ENCODE data around the gene CFAP45. TPM values are rescaled to one million over a fixed set of nuclear protein-coding genes. Genes with fewer than 3 reads are reported as not detected.

The CFAP45 gene
- total RNA-seq, 1 experiment from 2014 or later: 0.48 TPM

DNA sequence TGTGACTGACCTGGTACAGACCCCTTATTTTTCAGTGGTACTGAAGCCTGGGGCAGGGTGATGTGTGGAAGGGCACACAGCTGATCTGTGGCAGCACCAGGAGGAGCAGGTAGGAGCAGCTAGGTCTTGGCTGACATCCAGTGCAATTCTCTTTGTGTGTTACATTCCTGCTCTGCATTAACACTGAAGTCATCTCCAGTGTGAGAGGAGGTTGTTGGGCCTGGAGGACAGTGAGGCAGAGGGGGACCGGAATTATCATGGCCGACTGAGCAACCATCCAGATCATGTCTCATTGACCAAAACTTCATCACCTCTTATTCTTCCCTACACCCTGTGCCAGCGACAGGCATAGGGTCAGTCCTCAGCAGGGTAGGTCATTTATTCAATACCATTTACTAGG, 71.8 kb downstream of the CFAP45 start:
- CTCF ChIA-PET: interaction anchor here (1.4 to 6.0 kb wide), 10 partner anchors 13 to 268 kb away, joined by 3 to 41 read pairs (median 10); partner anchors contain the start of gene DUSP23
- Mint-ChIP-seq H3K36me3 (no peaks in the 10 kb centered on the region), H3K9me3 (no peaks in the 10 kb centered on the region), H3K27me3 (ENCODE audit: low read depth) (peaks cover 16% of the 10 kb centered on the region), H3K27ac (no peak overlapping the region), H3K4me3 (no peak overlapping the region), H3K4me1 (peaks cover 10% of the 10 kb centered on the region)
- TF ChIP-seq, protein P1, sequence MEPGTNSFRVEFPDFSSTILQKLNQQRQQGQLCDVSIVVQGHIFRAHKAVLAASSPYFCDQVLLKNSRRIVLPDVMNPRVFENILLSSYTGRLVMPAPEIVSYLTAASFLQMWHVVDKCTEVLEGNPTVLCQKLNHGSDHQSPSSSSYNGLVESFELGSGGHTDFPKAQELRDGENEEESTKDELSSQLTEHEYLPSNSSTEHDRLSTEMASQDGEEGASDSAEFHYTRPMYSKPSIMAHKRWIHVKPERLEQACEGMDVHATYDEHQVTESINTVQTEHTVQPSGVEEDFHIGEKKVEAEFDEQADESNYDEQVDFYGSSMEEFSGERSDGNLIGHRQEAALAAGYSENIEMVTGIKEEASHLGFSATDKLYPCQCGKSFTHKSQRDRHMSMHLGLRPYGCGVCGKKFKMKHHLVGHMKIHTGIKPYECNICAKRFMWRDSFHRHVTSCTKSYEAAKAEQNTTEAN (CRISPR knock-in tag; IDR thresholded peaks at IDR 0.05): no peak
- TF ChIP-seq NR2C2 (CRISPR knock-in tag; IDR thresholded peaks at IDR 0.05): no peak
- TF ChIP-seq CBFB (CRISPR knock-in tag; IDR thresholded peaks at IDR 0.05; ENCODE audit: low read depth): no peak
- TF ChIP-seq ZNF671 (CRISPR knock-in tag; IDR thresholded peaks at IDR 0.05): no peak
- TF ChIP-seq, protein P2, sequence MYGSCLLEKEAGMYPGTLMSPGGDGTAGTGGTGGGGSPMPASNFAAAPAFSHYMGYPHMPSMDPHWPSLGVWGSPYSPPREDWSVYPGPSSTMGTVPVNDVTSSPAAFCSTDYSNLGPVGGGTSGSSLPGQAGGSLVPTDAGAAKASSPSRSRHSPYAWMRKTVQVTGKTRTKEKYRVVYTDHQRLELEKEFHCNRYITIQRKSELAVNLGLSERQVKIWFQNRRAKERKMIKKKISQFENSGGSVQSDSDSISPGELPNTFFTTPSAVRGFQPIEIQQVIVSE (CRISPR knock-in tag; IDR thresholded peaks at IDR 0.05; ENCODE audit: borderline replicate concordance): no peak
- TF ChIP-seq, protein P3, sequence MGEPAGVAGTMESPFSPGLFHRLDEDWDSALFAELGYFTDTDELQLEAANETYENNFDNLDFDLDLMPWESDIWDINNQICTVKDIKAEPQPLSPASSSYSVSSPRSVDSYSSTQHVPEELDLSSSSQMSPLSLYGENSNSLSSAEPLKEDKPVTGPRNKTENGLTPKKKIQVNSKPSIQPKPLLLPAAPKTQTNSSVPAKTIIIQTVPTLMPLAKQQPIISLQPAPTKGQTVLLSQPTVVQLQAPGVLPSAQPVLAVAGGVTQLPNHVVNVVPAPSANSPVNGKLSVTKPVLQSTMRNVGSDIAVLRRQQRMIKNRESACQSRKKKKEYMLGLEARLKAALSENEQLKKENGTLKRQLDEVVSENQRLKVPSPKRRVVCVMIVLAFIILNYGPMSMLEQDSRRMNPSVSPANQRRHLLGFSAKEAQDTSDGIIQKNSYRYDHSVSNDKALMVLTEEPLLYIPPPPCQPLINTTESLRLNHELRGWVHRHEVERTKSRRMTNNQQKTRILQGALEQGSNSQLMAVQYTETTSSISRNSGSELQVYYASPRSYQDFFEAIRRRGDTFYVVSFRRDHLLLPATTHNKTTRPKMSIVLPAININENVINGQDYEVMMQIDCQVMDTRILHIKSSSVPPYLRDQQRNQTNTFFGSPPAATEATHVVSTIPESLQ (CRISPR knock-in tag; IDR thresholded peaks at IDR 0.05): no peak
- TF ChIP-seq ZNF138 (CRISPR knock-in tag; conservative IDR thresholded peaks at IDR 0.05): no peak
- TF ChIP-seq FOXK1 (CRISPR knock-in tag; IDR thresholded peaks at IDR 0.05): no peak
- TF ChIP-seq ZNF232 (CRISPR knock-in tag; IDR thresholded peaks at IDR 0.05): no peak
- TF ChIP-seq FOXP1 (CRISPR knock-in tag; IDR thresholded peaks at IDR 0.05; ENCODE audit: borderline replicate concordance): no peak
- no peak for TF ChIP-seq TEAD4 (CRISPR knock-in tag; IDR thresholded peaks at IDR 0.05)
- TF ChIP-seq, protein P4, sequence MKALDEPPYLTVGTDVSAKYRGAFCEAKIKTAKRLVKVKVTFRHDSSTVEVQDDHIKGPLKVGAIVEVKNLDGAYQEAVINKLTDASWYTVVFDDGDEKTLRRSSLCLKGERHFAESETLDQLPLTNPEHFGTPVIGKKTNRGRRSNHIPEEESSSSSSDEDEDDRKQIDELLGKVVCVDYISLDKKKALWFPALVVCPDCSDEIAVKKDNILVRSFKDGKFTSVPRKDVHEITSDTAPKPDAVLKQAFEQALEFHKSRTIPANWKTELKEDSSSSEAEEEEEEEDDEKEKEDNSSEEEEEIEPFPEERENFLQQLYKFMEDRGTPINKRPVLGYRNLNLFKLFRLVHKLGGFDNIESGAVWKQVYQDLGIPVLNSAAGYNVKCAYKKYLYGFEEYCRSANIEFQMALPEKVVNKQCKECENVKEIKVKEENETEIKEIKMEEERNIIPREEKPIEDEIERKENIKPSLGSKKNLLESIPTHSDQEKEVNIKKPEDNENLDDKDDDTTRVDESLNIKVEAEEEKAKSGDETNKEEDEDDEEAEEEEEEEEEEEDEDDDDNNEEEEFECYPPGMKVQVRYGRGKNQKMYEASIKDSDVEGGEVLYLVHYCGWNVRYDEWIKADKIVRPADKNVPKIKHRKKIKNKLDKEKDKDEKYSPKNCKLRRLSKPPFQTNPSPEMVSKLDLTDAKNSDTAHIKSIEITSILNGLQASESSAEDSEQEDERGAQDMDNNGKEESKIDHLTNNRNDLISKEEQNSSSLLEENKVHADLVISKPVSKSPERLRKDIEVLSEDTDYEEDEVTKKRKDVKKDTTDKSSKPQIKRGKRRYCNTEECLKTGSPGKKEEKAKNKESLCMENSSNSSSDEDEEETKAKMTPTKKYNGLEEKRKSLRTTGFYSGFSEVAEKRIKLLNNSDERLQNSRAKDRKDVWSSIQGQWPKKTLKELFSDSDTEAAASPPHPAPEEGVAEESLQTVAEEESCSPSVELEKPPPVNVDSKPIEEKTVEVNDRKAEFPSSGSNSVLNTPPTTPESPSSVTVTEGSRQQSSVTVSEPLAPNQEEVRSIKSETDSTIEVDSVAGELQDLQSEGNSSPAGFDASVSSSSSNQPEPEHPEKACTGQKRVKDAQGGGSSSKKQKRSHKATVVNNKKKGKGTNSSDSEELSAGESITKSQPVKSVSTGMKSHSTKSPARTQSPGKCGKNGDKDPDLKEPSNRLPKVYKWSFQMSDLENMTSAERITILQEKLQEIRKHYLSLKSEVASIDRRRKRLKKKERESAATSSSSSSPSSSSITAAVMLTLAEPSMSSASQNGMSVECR (CRISPR knock-in tag; IDR thresholded peaks at IDR 0.05; ENCODE audit: borderline replicate concordance): no peak
- TF ChIP-seq GTF2I (CRISPR knock-in tag; conservative IDR thresholded peaks at IDR 0.05): no peak
- TF ChIP-seq, protein P5, sequence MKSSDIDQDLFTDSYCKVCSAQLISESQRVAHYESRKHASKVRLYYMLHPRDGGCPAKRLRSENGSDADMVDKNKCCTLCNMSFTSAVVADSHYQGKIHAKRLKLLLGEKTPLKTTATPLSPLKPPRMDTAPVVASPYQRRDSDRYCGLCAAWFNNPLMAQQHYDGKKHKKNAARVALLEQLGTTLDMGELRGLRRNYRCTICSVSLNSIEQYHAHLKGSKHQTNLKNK (CRISPR knock-in tag; IDR thresholded peaks at IDR 0.05): no peak
- no peak for DNase-seq (ENCODE audit: low spot score)
- POLR2A ChIA-PET: no interaction called here
- ATAC-seq: no peak

DNA sequence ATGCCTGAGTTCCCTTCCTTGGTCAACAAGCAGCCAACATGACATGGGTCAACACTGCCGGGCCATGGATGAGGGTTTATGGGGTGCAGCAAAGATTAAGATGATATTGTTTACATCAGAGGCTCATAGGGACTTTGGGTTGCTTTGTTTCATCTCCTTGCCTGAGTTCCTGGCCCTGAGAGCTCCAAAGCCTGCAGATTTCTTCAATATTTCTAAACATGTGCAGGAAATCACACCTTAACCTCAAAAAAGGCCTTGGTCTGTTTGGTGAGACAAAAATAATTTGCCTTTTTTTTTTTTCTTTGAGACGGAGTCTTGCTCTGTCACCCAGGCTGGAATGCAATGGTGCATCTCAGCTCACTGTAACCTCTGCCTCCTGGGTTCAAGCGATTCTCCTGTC, 72.4 kb downstream of the CFAP45 start:
- Mint-ChIP-seq H3K9me3 (no peaks in the 10 kb centered on the region), H3K27me3 (ENCODE audit: low read depth) (peaks cover 19% of the 10 kb centered on the region), H3K4me1 (peaks cover 12% of the 10 kb centered on the region), H3K36me3 (no peaks in the 10 kb centered on the region), H3K4me3 (no peak overlapping the region), H3K27ac (no peak overlapping the region)
- TF ChIP-seq NFE2L1 (CRISPR knock-in tag; IDR thresholded peaks at IDR 0.05) (no peak), ZNF671 (CRISPR knock-in tag; IDR thresholded peaks at IDR 0.05) (no peak), RELA (CRISPR knock-in tag; IDR thresholded peaks at IDR 0.05; ENCODE audit: borderline replicate concordance) (no peak), ZNF219 (CRISPR knock-in tag; IDR thresholded peaks at IDR 0.05; ENCODE audit: borderline replicate concordance) (no peak)
- TF ChIP-seq, protein P6, sequence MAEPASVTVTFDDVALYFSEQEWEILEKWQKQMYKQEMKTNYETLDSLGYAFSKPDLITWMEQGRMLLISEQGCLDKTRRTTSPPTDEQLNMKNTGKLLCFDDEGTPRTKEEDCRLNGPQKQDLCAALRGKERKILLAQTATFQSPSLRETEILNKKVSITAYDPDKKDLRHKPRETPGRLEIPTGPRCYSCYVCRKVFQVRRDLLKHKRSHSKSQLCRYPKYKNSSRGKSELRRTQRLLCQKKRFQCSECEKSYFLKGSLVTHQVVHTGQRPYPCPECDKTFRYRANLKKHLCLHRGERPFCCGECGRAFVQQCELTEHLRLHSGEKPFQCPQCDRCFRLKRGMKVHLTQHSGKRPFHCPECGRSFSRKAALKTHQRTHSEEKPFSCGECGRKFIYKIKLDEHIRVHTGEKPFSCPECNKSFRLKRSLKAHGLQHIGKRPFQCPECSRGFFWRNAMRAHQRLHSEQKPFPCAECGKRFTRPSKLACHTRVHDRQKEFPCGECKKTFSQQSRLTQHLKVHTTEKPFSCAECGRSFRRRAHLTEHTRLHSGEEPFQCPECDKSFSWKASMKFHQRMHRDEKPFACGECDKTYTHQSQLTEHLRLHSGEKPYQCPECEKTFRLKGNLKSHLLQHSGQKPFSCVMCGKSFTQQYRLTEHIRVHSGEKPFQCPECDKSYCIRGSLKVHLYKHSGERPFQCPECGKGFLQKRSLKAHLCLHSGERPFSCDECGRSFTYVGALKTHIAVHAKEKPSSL (CRISPR knock-in tag; conservative IDR thresholded peaks at IDR 0.05): no peak
- ChIA-PET POLR2A (no interaction called here), CTCF (interaction anchor here (1.2 to 1.8 kb wide), 3 partner anchors 29 to 180 kb away, joined by 4 to 10 read pairs (median 7); no protein-coding TSS in a partner anchor)
- DNase-seq (ENCODE audit: low spot score) (no peak), ATAC-seq (no peak)
